H54 (cell line): ENCODE data around the gene BCAR1.
"Not testable (repeated sequence)": the region's sequence is repeated elsewhere in the genome, so short reads cannot be mapped to it uniquely, and the experiment has no call there.

ENCODE experiments used
- DNase-seq: peaks from one replicate; pipeline ENCODE4 v3.0.0; 2011; ENCODE audit warnings: low spot score, mixed read lengths; ENCODE audit not compliant: insufficient read length
- FAIRE-seq: peaks from 3 replicates; lab custom pipeline; 2011; peaks lifted over from hg19 to GRCh38; lab: Jason Lieb, UNC
- POLR2A ChIP-seq: IDR thresholded peaks from 2 replicates; pipeline ENCODE4 v1.6.1; 2011; ENCODE audit warnings: low read depth, mild to moderate bottlenecking, low read length

BCAR1 gene

GRCh38 chr16:75244844-75245758 lies 6.3 kb downstream of the BCAR1 start:
- FAIRE-seq (no peak), DNase-seq (peak; percentile 95)
- peak; percentile 42; the same call in 1 of the 2 replicates for TF ChIP-seq POLR2A

GRCh38 chr16:75244225-75244809 lies 7.1 kb downstream of the BCAR1 start:
- FAIRE-seq (no peak), DNase-seq (no peak)
- no peak for TF ChIP-seq POLR2A

GRCh38 chr16:75243667-75244224 lies 7.7 kb downstream of the BCAR1 start:
- no peak for FAIRE-seq
- no peak for TF ChIP-seq POLR2A
- DNase-seq, result no peak

- not testable (repeated sequence) for DNase-seq, FAIRE-seq
Observed at GRCh38 chr16:75242436-75243078, 8.9 kb downstream of the BCAR1 start.

- no peak for FAIRE-seq
- DNase-seq, result no peak
- TF ChIP-seq POLR2A, result no peak
Observed at GRCh38 chr16:75241955-75242354, 9.5 kb downstream of the BCAR1 start.

- no peak for FAIRE-seq
- no peak for TF ChIP-seq POLR2A
- no peak for DNase-seq
Observed at GRCh38 chr16:75241412-75241811, 10.0 kb downstream of the BCAR1 start.

GRCh38 chr16:75240633-75241032 lies 10.8 kb downstream of the BCAR1 start:
- DNase-seq, FAIRE-seq: not testable (repeated sequence)

- FAIRE-seq (no peak), DNase-seq (no peak)
- no peak for TF ChIP-seq POLR2A
Observed at GRCh38 chr16:75239542-75240122, 11.8 kb downstream of the BCAR1 start.

GRCh38 chr16:75238853-75239541 lies 12.4 kb downstream of the BCAR1 start:
- no peak for TF ChIP-seq POLR2A
- no peak for DNase-seq
- no peak for FAIRE-seq

- DNase-seq (no peak), FAIRE-seq (no peak)
- no peak for TF ChIP-seq POLR2A
Observed at GRCh38 chr16:75238132-75238852, 13.1 kb downstream of the BCAR1 start.

- no peak for TF ChIP-seq POLR2A
- DNase-seq, result no peak
- FAIRE-seq, result no peak
Observed at GRCh38 chr16:75237398-75238131, 13.9 kb downstream of the BCAR1 start.
